Spleen (tissue), 7 donors: ENCODE measurements around the gene RGR.

Source experiments
- CTCF ChIP-seq, 11 experiments: fragments of 200-600 bp in 7 of 11; fragments of 450-650 bp in 4 of 11; sonication (generic) in 4 of 11; IDR thresholded peaks in 8 of 11; conservative IDR thresholded peaks in 3 of 11; 1 replicate in 7 of 11; 2 replicates in 4 of 11; pipeline versions ENCODE4 v1.4.0 to v1.8.0; 2016 to 2021; ENCODE audit warnings: antibody characterized with exemption in 11 of 11, inconsistent platforms in 4 of 11, mild to moderate bottlenecking in 1 of 11
- POLR2A ChIP-seq, 3 donors: fragments of 450-650 bp; IDR thresholded peaks; one replicate each; pipeline ENCODE4 v1.5.1; 2017; ENCODE audit warnings: antibody characterized with exemption in 3 of 3, mild to moderate bottlenecking in 1 of 3
- donor health status: DM: no; HTN: no; CAD: no; lungs with moderate emphysema.
- donor health status: DM: no; HTN: no; CAD: no.
- donor health status: DM: no; HTN: no; CAD: no.

DNA sequence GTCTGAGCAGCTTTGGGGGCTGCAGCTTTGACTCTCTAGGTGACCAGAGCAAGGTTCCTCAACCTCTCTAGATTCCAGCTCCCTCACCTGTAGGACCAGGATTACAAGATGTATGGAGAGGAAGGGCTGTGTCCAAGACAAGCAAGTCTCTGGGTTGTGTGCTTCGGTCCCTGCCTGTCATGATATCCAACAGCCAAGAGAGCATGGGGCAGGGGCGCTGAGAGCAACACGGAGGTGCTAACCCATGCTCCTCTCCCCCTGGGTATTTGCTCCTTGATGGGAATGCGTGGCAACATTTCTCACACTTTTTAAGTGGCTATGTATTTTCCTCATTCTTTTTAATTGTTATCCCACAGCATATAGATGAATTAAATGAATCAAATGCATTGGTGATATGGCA, 40.2 kb upstream of the RGR start:
- TF ChIP-seq CTCF (IDR thresholded peaks at IDR 0.05 in 8 of 11, conservative IDR thresholded peaks at IDR 0.05 in 3 of 11) (no peak), POLR2A (IDR thresholded peaks at IDR 0.05) (no peak)
